ENCODE measurements around the gene KLHL5.
"Not testable (repeated sequence)": the region's sequence is repeated elsewhere in the genome, so short reads cannot be mapped to it uniquely, and the experiment has no call there.

The KLHL5 gene

GRCh38 chr4:39024311-39024865 lies 37.6 kb upstream of the KLHL5 start:
- no peak for TF ChIP-seq CTCF (IDR thresholded peaks at IDR 0.05; ENCODE audit: extremely low read depth, missing control alignments)

GRCh38 chr4:39025552-39026085 lies 36.4 kb upstream of the KLHL5 start:
- TF ChIP-seq CTCF (IDR thresholded peaks at IDR 0.05; ENCODE audit: extremely low read depth, missing control alignments): no peak
- no peak for DNase-seq (ENCODE audit: low spot score)

More at GRCh38 chr4:39024311-39024865, 37.6 kb upstream of the KLHL5 start:
- DNase-seq (ENCODE audit: low spot score): no peak

- DNase-seq (ENCODE audit: low spot score): no peak
- no peak for TF ChIP-seq CTCF (IDR thresholded peaks at IDR 0.05; ENCODE audit: extremely low read depth, missing control alignments)
Measured at GRCh38 chr4:39026096-39026495, 35.9 kb upstream of the KLHL5 start.

- no peak for TF ChIP-seq CTCF (IDR thresholded peaks at IDR 0.05; ENCODE audit: extremely low read depth, missing control alignments)
- peak; percentile 33 for DNase-seq (ENCODE audit: low spot score)
Measured at GRCh38 chr4:39029752-39030694, 32.0 kb upstream of the KLHL5 start.

GRCh38 chr4:39030725-39031124 lies 31.3 kb upstream of the KLHL5 start:
- DNase-seq (ENCODE audit: low spot score): no peak
- TF ChIP-seq CTCF (IDR thresholded peaks at IDR 0.05; ENCODE audit: extremely low read depth, missing control alignments): no peak

- not testable (repeated sequence) for DNase-seq (ENCODE audit: low spot score)
Measured at GRCh38 chr4:39031590-39032020, 30.4 kb upstream of the KLHL5 start.

- TF ChIP-seq CTCF (IDR thresholded peaks at IDR 0.05; ENCODE audit: extremely low read depth, missing control alignments): no peak
- peak; percentile 56 for DNase-seq (ENCODE audit: low spot score)
Measured at GRCh38 chr4:39032218-39033085, 29.6 kb upstream of the KLHL5 start, which contains the start of gene TMEM156. Gene TMEM156 (minus strand): TSS chr4:39032409. CDS start chr4:39032313, 96 bp downstream.
